GM19043 (cell line): ENCODE data around the gene SNX14.

ENCODE experiments used
- ATAC-seq: cut with Tn5 transposase; IDR thresholded peaks from one replicate; pipeline ENCODE4 v1.9.1; 2021; ENCODE audit warnings: low read depth; ENCODE audit not compliant: unreplicated experiment

SNX14 gene

GRCh38 chr6:85469276-85470022 lies 124.2 kb downstream of the SNX14 start:
- ATAC-seq, result no peak

GRCh38 chr6:85468326-85468725 lies 125.3 kb downstream of the SNX14 start:
- ATAC-seq, result no peak

- no peak for ATAC-seq
These were observed 127.9 kb downstream of the SNX14 start for GRCh38 chr6:85465762-85466161.

GRCh38 chr6:85464722-85465150 lies 128.9 kb downstream of the SNX14 start:
- ATAC-seq, result no peak

GRCh38 chr6:85464260-85464644 lies 129.4 kb downstream of the SNX14 start:
- ATAC-seq, result no peak

GRCh38 chr6:85463621-85464259 lies 129.9 kb downstream of the SNX14 start:
- ATAC-seq, result no peak

- no peak for ATAC-seq
These were observed 131.0 kb downstream of the SNX14 start for GRCh38 chr6:85462673-85463072.

GRCh38 chr6:85461798-85462170 lies 131.9 kb downstream of the SNX14 start:
- peak; percentile 3 for ATAC-seq

GRCh38 chr6:85460921-85461797 lies 132.5 kb downstream of the SNX14 start:
- peak; percentile 85 for ATAC-seq

- ATAC-seq, result no peak
These were observed 133.3 kb downstream of the SNX14 start for GRCh38 chr6:85460154-85460920.

GRCh38 chr6:85459224-85459901 lies 134.3 kb downstream of the SNX14 start:
- ATAC-seq, result no peak

GRCh38 chr6:85458782-85459181 lies 134.9 kb downstream of the SNX14 start:
- no peak for ATAC-seq

- no peak for ATAC-seq
These were observed 135.5 kb downstream of the SNX14 start for GRCh38 chr6:85458184-85458583.

- ATAC-seq, result no peak
These were observed 136.9 kb downstream of the SNX14 start for GRCh38 chr6:85456782-85457181.
